HG02943 (cell line): ENCODE data around the gene FAM117A.
A peak's percentile ranks its signal among the peaks of the same experiment; 100 is the strongest.

Experiments used
- ATAC-seq: cut with Tn5 transposase; IDR thresholded peaks from one replicate; pipeline ENCODE4 v1.9.1; 2021; ENCODE audit warnings: mild to moderate bottlenecking, low read depth, moderate library complexity; ENCODE audit not compliant: unreplicated experiment

Gene FAM117A

GRCh38 chr17:49715216-49715615 is 48.7 kb downstream of the FAM117A start:
- no peak for ATAC-seq

- ATAC-seq = no peak
Measured at GRCh38 chr17:49708515-49709183, 55.3 kb downstream of the FAM117A start.

- ATAC-seq = peak; percentile 87
Measured at GRCh38 chr17:49707608-49708514, 56.1 kb downstream of the FAM117A start, which contains the start of gene SLC35B1. Gene SLC35B1, minus strand, starts transcription at chr17:49707964. Its CDS starts 131 bp downstream, at chr17:49707833.

- ATAC-seq = no peak
Measured at GRCh38 chr17:49707246-49707607, 56.7 kb downstream of the FAM117A start.

GRCh38 chr17:49705254-49705653 is 58.7 kb downstream of the FAM117A start:
- ATAC-seq = no peak

- no peak for ATAC-seq
Measured at GRCh38 chr17:49703557-49704277, 60.2 kb downstream of the FAM117A start.

GRCh38 chr17:49700960-49701359 is 63.0 kb downstream of the FAM117A start:
- no peak for ATAC-seq

GRCh38 chr17:49699966-49700575 is 63.9 kb downstream of the FAM117A start:
- no peak for ATAC-seq

GRCh38 chr17:49698005-49698404 is 65.9 kb downstream of the FAM117A start:
- no peak for ATAC-seq

- ATAC-seq = no peak
Measured at GRCh38 chr17:49696233-49696761, 67.6 kb downstream of the FAM117A start.

- ATAC-seq = no peak
Measured at GRCh38 chr17:49695698-49696232, 68.2 kb downstream of the FAM117A start.

GRCh38 chr17:49694847-49695697 is 68.9 kb downstream of the FAM117A start:
- ATAC-seq = no peak

- no peak for ATAC-seq
Measured at GRCh38 chr17:49692751-49693150, 71.2 kb downstream of the FAM117A start.

- ATAC-seq = no peak
Measured at GRCh38 chr17:49691677-49692191, 72.2 kb downstream of the FAM117A start.

- no peak for ATAC-seq
Measured at GRCh38 chr17:49691086-49691676, 72.8 kb downstream of the FAM117A start.

GRCh38 chr17:49690256-49690655 is 73.7 kb downstream of the FAM117A start:
- no peak for ATAC-seq

GRCh38 chr17:49688848-49689247 is 75.1 kb downstream of the FAM117A start:
- ATAC-seq = no peak

GRCh38 chr17:49687878-49688491 is 75.9 kb downstream of the FAM117A start:
- ATAC-seq = no peak
